Subcutaneous abdominal adipose tissue (tissue), 5 donors: ENCODE results near the gene ADGRL3.
"Not testable (repeated sequence)": the region's sequence is repeated elsewhere in the genome, so short reads cannot be mapped to it uniquely, and the experiment has no call there.

Experiments
- H3K27ac ChIP-seq: one replicate; pipeline ENCODE4 v1.7.0; 2013; ENCODE audit warnings: low read depth, mild to moderate bottlenecking, inconsistent platforms, low read length, moderate library complexity
- H3K27me3 ChIP-seq, 5 donors: one replicate each; pipeline ENCODE4 v1.7.0; 2013; ENCODE audit warnings: low read length in 5 of 5, inconsistent platforms in 1 of 5; ENCODE audit not compliant: control insufficient read depth in 5 of 5, insufficient read depth in 4 of 5
- H3K36me3 ChIP-seq, 5 donors: one replicate each; pipeline ENCODE4 v1.7.0; 2013; ENCODE audit warnings: low read length in 5 of 5; ENCODE audit not compliant: control insufficient read depth in 5 of 5, insufficient read depth in 5 of 5
- H3K4me1 ChIP-seq, 5 donors: one replicate each; pipeline ENCODE4 v1.7.0; 2013; ENCODE audit warnings: low read length in 5 of 5, mild to moderate bottlenecking in 3 of 5, moderate library complexity in 1 of 5; ENCODE audit not compliant: control insufficient read depth in 5 of 5, insufficient read depth in 5 of 5
- H3K4me3 ChIP-seq, 5 donors: one replicate each; pipeline ENCODE4 v1.7.0; 2013; ENCODE audit warnings: low read length in 5 of 5, low read depth in 1 of 5
- H3K9ac ChIP-seq, 5 donors: one replicate each; pipeline ENCODE4 v1.7.0; 2013; ENCODE audit warnings: low read length in 5 of 5, mild to moderate bottlenecking in 4 of 5, moderate library complexity in 3 of 5
- H3K9me3 ChIP-seq, 5 donors: one replicate each; pipeline ENCODE4 v1.7.0; 2013; ENCODE audit warnings: low read length in 5 of 5; ENCODE audit not compliant: control insufficient read depth in 5 of 5
- donor health status: healthy.
- donor health status: healthy.
- donor health status: healthy.
- donor health status: healthy.
- donor health status: healthy.

The ADGRL3 gene

DNA sequence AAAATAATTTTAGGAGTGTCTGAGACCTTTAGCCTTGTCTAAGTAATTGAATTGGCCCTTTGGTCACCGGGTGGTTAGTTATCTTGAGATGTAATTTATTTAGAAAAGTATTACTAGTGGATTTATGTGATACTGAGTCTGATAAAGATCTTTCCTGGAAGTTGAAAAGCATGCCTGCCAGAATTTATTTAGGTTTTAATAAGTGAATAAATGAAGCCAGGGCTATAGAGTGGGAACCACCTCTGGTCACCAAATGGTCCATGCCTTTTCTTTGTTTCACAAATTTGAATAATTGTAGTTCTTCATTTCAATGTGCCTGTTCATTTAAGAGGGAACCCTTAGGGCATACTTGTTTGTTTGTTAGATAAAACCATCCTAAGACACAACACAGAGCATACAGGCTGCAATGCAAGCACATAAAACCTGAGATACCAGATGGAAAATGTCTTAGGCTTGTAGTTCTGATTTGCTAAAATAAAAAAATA, 627.8 kb downstream of the ADGRL3 start:
- Histone ChIP-seq H3K27ac (no peak overlapping the region), H3K36me3 (no peaks in the 10 kb centered on the region), H3K9ac (no peak overlapping the region), H3K27me3 (no peaks in the 10 kb centered on the region), H3K9me3 (no peaks in the 10 kb centered on the region), H3K4me3 (no peak overlapping the region), H3K4me1 (no peaks in the 10 kb centered on the region)

DNA sequence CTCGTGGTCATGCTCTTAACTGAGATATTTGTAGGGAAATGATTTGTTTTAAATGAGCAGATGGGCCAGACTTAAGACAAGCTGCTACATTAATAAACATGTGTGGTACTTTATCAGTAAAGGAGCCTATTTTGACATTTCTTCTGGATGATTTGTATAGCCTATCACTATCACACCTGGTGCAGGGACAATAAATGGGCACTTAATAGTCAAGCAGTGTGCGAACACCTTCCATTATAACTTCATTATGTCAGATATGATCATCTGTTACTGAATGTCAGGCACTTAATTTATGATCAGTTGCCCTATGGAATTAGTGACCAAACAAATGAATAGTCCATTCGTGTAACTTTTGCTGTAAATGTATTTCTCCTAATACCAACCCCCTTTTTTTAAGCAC, 628.8 kb downstream of the ADGRL3 start:
- no peaks in the 10 kb centered on the region for H3K27me3 ChIP-seq

DNA sequence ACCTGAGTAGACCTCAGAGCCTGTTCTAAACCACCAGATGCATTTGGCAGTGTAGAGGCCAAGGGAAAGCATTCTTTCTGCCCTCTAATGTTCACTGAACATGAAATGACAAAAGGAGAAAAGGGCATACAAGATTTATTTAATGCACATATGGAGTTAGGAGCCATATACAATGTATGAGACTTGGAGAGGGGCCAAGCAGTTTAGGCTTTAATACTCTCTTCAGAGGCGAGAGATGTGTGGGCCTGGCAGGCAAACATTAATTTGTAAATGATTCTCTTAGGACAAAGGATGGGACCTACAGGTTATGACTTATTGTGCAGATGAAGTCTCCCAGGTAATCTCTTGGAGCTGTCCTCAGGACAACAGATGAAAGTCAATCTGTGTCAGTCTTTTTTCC, 631.9 kb downstream of the ADGRL3 start:
- Histone ChIP-seq H3K4me1 (no peaks in the 10 kb centered on the region), H3K36me3 (no peaks in the 10 kb centered on the region), H3K9ac (no peak overlapping the region), H3K27me3 (no peaks in the 10 kb centered on the region), H3K4me3 (no peak overlapping the region), H3K27ac (no peak overlapping the region), H3K9me3 (no peaks in the 10 kb centered on the region)

More for the DNA sequence above, 628.8 kb downstream of the ADGRL3 start:
- no peaks in the 10 kb centered on the region for H3K9me3 ChIP-seq
- H3K4me1 ChIP-seq = no peaks in the 10 kb centered on the region
- no peak overlapping the region for H3K4me3 ChIP-seq
- H3K27ac ChIP-seq = no peak overlapping the region
- H3K9ac ChIP-seq = no peak overlapping the region
- no peaks in the 10 kb centered on the region for H3K36me3 ChIP-seq

DNA sequence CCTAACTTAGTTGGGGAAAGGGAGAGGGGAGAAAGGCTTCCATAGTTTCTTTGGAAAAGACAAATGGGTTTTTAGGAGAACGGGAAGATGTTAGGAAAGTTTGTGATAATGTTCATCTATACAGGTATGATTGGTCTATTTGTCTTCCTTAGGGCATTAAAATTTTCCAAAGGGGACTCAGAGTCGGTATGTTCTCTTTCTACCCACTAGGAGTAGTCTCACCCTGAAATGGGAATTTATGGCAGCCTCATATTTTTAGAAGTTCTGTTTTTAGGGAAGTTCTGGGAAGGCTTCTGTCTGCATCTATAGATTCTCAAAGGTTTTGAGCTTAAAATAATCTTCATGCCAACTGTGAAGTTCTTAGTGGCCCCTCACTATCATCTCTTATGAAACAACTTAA, 637.3 kb downstream of the ADGRL3 start:
- H3K4me1 ChIP-seq = no peaks in the 10 kb centered on the region

GRCh38 chr4:61838072-61838471, 637.9 kb downstream of the ADGRL3 start:
- no peaks in the 10 kb centered on the region for H3K9me3 ChIP-seq
- H3K27me3 ChIP-seq = no peaks in the 10 kb centered on the region
- no peaks in the 10 kb centered on the region for H3K36me3 ChIP-seq
- no peaks in the 10 kb centered on the region for H3K4me1 ChIP-seq
- no peak overlapping the region for H3K9ac ChIP-seq
- H3K4me3 ChIP-seq = no peak overlapping the region
- H3K27ac ChIP-seq = no peak overlapping the region

More for the DNA sequence above, 637.3 kb downstream of the ADGRL3 start:
- H3K9ac ChIP-seq = no peak overlapping the region
- H3K27me3 ChIP-seq = no peaks in the 10 kb centered on the region
- no peak overlapping the region for H3K27ac ChIP-seq
- no peaks in the 10 kb centered on the region for H3K9me3 ChIP-seq
- H3K36me3 ChIP-seq = no peaks in the 10 kb centered on the region
- H3K4me3 ChIP-seq = no peak overlapping the region

DNA sequence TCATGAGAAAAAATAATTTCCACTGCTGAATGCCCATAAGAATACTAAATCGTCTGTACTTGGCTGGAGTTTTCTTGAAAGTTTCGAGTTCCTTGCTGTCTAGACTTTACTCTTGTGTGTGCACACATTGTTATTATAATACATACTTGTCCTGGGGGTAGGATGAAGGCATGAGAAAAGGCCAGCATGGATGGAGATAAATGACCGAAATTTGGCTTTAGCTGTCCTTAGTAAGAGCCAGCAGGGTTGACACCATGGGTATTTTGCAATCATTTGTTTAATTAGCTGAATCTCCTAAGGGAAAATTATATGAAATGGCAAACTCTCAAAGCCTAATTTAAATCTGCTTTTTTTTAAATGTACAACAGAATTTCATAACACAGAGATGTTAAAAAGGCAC, 641.6 kb downstream of the ADGRL3 start:
- H3K9me3 ChIP-seq = no peaks in the 10 kb centered on the region
- no peaks in the 10 kb centered on the region for H3K36me3 ChIP-seq
- no peak overlapping the region for H3K4me3 ChIP-seq
- H3K4me1 ChIP-seq = no peaks in the 10 kb centered on the region
- no peak overlapping the region for H3K27ac ChIP-seq
- no peak overlapping the region for H3K9ac ChIP-seq
- no peaks in the 10 kb centered on the region for H3K27me3 ChIP-seq

GRCh38 chr4:61851126-61851525, 651.0 kb downstream of the ADGRL3 start:
- H3K27ac ChIP-seq = no peak overlapping the region
- no peak overlapping the region for H3K4me3 ChIP-seq
- H3K9ac ChIP-seq = no peak overlapping the region
- H3K4me1 ChIP-seq = no peaks in the 10 kb centered on the region
- no peaks in the 10 kb centered on the region for H3K36me3 ChIP-seq
- H3K27me3 ChIP-seq = no peaks in the 10 kb centered on the region
- no peaks in the 10 kb centered on the region for H3K9me3 ChIP-seq

DNA sequence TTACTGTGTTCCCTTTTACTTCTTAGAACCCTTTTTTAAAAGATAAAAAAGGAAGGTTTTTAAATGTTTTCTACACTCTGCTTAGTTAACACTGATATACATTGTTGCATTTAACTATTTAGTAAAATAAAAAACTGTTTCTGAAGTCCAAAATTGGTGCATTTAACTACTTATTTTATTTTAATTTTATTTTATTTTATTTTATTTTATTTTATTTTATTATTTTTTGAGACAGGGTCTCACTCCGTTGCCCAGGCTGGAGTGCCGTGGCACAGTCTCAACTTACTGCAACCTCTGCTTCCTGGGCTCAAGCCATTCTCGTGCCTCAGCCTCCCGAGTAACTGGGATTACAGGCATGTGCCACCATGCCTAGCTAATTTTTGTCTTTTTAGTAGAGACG, 652.0 kb downstream of the ADGRL3 start:
- not testable (repeated sequence) for H3K9me3 ChIP-seq, H3K36me3 ChIP-seq, H3K9ac ChIP-seq, H3K4me3 ChIP-seq, H3K27ac ChIP-seq, H3K4me1 ChIP-seq, H3K27me3 ChIP-seq

DNA sequence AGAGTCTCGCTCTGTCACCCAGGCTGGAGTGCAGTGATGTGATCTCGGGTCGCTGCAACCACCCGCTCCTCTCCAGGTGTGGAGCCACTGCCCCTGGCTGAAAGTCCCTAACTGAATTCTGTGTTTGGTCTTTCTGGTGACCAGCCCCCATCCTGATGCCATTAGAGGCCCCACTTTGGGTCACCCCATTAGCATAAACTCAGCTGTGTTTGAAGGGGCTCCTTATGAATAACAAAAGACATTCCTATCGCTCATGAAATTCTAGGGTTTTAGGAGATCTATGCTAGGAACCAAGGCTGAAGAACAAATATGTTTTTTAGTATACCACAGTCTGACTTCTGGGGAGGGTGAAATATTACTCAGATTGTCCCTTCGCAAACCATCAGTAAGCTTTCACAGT, 652.9 kb downstream of the ADGRL3 start:
- H3K9ac ChIP-seq = no peak overlapping the region
- no peaks in the 10 kb centered on the region for H3K4me1 ChIP-seq

GRCh38 chr4:61860376-61860775, 660.2 kb downstream of the ADGRL3 start:
- Histone ChIP-seq H3K4me1 (no peaks in the 10 kb centered on the region), H3K36me3 (no peaks in the 10 kb centered on the region), H3K27ac (no peak overlapping the region), H3K9me3 (no peaks in the 10 kb centered on the region), H3K4me3 (no peak overlapping the region), H3K9ac (no peak overlapping the region), H3K27me3 (no peaks in the 10 kb centered on the region)

More for the DNA sequence above, 652.9 kb downstream of the ADGRL3 start:
- Histone ChIP-seq H3K27me3 (no peaks in the 10 kb centered on the region), H3K36me3 (no peaks in the 10 kb centered on the region), H3K27ac (no peak overlapping the region), H3K4me3 (no peak overlapping the region), H3K9me3 (no peaks in the 10 kb centered on the region)

DNA sequence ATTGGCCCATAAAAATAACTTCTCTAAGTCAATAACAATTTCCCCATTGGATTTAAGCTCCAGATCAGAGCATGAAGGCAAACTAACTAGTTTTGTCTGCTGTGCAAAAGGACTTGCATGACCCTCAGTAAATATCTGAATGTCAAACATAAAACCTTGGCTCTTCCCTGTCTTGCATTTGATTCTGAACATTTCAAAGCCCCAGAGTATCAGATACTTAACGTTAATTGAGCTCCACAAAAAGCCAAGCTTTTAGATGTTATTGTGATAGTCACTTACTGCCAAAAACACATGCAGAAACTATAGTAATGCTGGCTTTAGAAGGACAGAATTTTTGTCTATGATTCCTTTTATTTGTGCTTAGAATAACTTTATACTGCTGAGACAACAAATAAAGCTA, 664.2 kb downstream of the ADGRL3 start:
- H3K9me3 ChIP-seq = no peaks in the 10 kb centered on the region
- H3K27ac ChIP-seq = no peak overlapping the region
- no peaks in the 10 kb centered on the region for H3K36me3 ChIP-seq
- no peak overlapping the region for H3K4me3 ChIP-seq
- no peak overlapping the region for H3K9ac ChIP-seq
- H3K27me3 ChIP-seq = no peaks in the 10 kb centered on the region
- H3K4me1 ChIP-seq = no peaks in the 10 kb centered on the region
